ENCODE data around the gene E2F3.

The E2F3 gene

GRCh38 chr6:20511852-20512251 is 110.2 kb downstream of the E2F3 start:
- in situ Hi-C loops (cut with MboI; ENCODE audit: low sequenced_read_pairs) = no loop called here

- in situ Hi-C loops (cut with MboI; ENCODE audit: low sequenced_read_pairs) = loop anchor here (5.0 to 25.0 kb wide), 3 partner anchors 110 to 438 kb away; no protein-coding TSS in a partner anchor
These were observed 123.5 kb downstream of the E2F3 start for GRCh38 chr6:20525208-20525607.

GRCh38 chr6:20529086-20529448 is 127.4 kb downstream of the E2F3 start:
- in situ Hi-C loops (cut with MboI; ENCODE audit: low sequenced_read_pairs) = loop anchor here (5.0 to 25.0 kb wide), 3 partner anchors 114 to 442 kb away; no protein-coding TSS in a partner anchor

GRCh38 chr6:20532881-20533280 is 131.2 kb downstream of the E2F3 start:
- in situ Hi-C loops (cut with MboI; ENCODE audit: low sequenced_read_pairs) = loop anchor here (25.0 kb wide), 1 partner anchor 446 kb away; no protein-coding TSS in a partner anchor

GRCh38 chr6:20533746-20534294 is 132.1 kb downstream of the E2F3 start:
- in situ Hi-C loops (cut with MboI; ENCODE audit: low sequenced_read_pairs) = loop anchor here (25.0 kb wide), 1 partner anchor 447 kb away; no protein-coding TSS in a partner anchor

- in situ Hi-C loops (cut with MboI; ENCODE audit: low sequenced_read_pairs) = loop anchor here (25.0 kb wide), 1 partner anchor 447 kb away; no protein-coding TSS in a partner anchor
These were observed 132.9 kb downstream of the E2F3 start, which contains the start of gene CDKAL1 for GRCh38 chr6:20534295-20535262. CDKAL1 (plus strand) TSS chr6:20534457; CDS start chr6:20546351, 11,894 bp downstream.

GRCh38 chr6:20538131-20538662 is 136.5 kb downstream of the E2F3 start:
- in situ Hi-C loops (cut with MboI; ENCODE audit: low sequenced_read_pairs) = loop anchor here (25.0 kb wide), 1 partner anchor 451 kb away; no protein-coding TSS in a partner anchor

- in situ Hi-C loops (cut with MboI; ENCODE audit: low sequenced_read_pairs) = loop anchor here (25.0 kb wide), 1 partner anchor 452 kb away; no protein-coding TSS in a partner anchor
These were observed 137.2 kb downstream of the E2F3 start for GRCh38 chr6:20538907-20539306.

- in situ Hi-C loops (cut with MboI; ENCODE audit: low sequenced_read_pairs) = loop anchor here (25.0 kb wide), 1 partner anchor 452 kb away; no protein-coding TSS in a partner anchor
These were observed 137.7 kb downstream of the E2F3 start for GRCh38 chr6:20539387-20539786.

- in situ Hi-C loops (cut with MboI; ENCODE audit: low sequenced_read_pairs) = loop anchor here (25.0 kb wide), 1 partner anchor 453 kb away; no protein-coding TSS in a partner anchor
These were observed 139.0 kb downstream of the E2F3 start for GRCh38 chr6:20540683-20541082.

- in situ Hi-C loops (cut with MboI; ENCODE audit: low sequenced_read_pairs) = loop anchor here (25.0 kb wide), 1 partner anchor 454 kb away; no protein-coding TSS in a partner anchor
These were observed 139.7 kb downstream of the E2F3 start for GRCh38 chr6:20541382-20541781.

GRCh38 chr6:20542927-20543602 is 141.4 kb downstream of the E2F3 start:
- in situ Hi-C loops (cut with MboI; ENCODE audit: low sequenced_read_pairs) = loop anchor here (25.0 kb wide), 1 partner anchor 456 kb away; no protein-coding TSS in a partner anchor

All from HL-60/S4 (cell line).